Activated CD4-positive, CD25-positive, alpha-beta regulatory T cell treated with anti-CD3 and anti-CD28 coated beads, Interleukin-2, amount 50 U/mL, for 72 hours (primary cell): ENCODE results near the gene DMD.

ENCODE experiments used
- DNase-seq: peaks from one replicate; pipeline ENCODE4 v3.0.0; 2021

DMD gene

GRCh38 chrX:31252133-31252532 lies 1959.2 kb downstream of the DMD start:
- no peak for DNase-seq

DNA sequence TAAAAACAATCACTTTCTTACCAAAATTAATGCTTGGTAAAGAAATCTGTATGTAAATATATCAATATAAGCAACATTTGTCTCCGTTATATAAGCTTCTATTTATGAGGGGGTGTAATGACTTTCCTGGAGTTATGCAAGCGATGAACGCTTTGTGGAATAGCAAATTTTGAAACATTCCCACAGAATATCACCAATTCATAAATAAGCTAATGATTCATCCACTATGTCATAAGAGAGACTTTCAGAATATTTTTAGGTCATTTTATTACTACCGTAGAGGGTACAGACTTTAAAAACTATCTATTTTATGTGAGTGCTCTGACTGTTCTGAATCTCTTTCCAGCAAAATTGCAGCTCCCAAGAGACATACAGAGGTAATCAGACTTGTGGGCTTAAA lies 1960.0 kb downstream of the DMD start:
- DNase-seq: no peak

DNA sequence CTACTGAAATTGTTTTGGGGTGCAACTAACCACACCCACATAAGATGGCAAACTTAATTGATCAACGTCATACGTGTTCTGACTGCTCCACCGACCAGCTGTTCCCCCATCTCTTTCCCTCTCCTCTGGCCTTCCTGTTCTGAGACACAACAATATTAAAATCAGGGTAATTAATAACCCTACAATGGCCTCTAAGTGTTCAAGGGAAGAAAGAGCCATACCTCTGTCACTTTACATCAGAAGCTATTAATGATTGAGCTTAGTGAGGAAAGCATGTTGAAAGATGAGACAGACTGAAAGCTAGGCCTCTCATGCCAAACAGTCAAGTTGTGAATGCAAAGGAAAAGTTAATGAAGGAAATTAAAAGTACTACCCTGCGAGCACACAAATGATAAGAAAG lies 1965.6 kb downstream of the DMD start:
- no peak for DNase-seq

- no peak for DNase-seq
These were observed 1967.5 kb downstream of the DMD start for GRCh38 chrX:31243804-31244203.

DNA sequence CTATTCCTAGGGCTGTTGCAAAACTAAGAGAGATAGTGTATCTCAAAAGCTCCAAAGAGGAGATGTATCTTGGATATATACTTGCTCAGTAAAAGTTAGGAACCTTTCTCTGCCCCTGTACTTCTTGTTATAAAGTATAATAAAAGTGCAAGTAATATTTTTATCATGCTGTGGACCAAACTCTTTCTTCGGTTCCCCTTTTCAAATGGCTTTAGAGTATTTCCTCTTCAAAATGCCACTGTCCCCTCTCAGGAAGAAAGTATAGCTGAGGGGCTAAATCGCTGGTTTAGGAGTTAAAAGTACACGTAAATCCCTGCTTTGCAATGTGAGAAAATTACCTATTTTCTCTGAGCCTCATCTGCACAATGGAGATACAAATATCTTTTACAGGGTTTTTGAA lies 1970.4 kb downstream of the DMD start:
- DNase-seq: no peak

DNA sequence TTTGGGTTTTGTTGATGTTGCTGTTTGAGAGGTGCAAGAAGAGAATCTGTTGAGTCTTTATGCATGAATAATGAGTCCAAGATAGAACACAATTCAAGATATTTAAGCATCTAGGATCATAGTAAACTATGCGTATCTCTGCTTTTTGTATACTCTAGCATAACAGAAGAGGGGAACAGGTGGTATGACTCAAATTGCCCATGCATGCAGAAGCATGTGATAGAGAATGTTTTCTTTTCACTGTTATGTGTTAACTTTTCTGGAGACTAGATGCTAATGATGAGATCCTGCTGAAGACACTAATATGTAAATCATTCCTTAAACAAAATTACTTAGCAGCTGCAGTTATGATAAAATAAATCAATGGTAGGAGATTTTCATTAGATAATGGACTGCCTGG lies 1974.2 kb downstream of the DMD start:
- DNase-seq: no peak

DNA sequence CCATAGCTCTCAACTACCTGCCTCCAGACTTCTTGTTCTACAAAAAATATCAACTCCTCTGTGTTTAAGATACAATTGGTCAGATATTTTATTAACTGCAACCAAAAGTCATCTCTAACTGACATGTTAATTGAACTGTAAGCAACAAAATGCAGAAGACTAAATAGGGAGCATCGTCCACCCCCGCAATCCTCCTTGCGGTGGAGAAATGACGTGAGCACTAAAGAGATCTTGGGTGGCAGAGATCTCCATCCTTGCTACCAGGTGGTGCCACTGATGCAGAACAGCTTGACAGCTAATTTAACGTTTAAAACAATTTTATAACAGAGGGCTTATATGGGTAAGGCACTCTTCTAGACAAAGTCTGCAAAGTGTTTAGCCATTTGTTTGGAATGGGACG lies 1975.1 kb downstream of the DMD start:
- DNase-seq: no peak

- no peak for DNase-seq
These were observed 1977.3 kb downstream of the DMD start for GRCh38 chrX:31233941-31234496.

DNA sequence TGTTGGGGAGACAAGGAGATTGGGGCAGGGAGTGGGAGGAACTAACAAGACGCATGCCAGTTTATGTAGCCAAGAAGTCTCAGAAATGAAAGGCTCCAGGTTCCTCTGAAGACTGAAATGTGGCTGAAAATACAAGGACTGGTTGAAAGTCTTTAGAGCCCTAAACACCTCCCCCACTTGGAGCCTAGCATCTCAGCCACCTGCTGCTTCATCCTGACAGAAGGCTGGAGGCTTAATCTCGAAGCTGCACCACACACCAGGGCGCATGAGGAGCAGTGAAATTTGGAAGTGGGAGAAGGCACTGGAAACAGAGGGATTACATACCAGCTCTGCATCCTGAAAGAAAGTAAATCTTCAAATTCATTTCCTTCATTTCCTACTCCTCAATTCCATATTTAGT lies 1978.8 kb downstream of the DMD start:
- DNase-seq: no peak

GRCh38 chrX:31228909-31229308 lies 1982.4 kb downstream of the DMD start:
- no peak for DNase-seq

- no peak for DNase-seq
These were observed 1982.9 kb downstream of the DMD start for GRCh38 chrX:31228415-31228832.

- DNase-seq: no peak
These were observed 1984.1 kb downstream of the DMD start for GRCh38 chrX:31227250-31227649.

DNA sequence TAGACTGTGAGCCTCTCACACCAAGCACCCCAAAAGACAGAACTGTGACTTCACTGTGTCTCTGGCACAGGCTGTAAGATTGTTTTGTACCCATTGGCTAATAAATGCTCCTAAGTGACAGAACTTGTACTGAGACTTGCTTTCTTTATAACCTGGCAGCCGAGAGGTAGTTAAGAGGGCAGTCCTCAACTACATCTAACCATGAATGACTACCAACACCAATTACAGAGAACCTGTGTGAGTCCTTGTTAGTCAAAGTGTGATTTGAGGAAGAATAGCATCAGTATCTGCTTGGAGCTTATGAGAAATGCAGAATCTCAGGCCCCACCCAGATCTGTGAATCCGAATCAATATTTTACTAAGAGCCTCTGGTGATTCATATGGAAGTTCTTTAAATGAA lies 1985.5 kb downstream of the DMD start:
- DNase-seq: no peak

GRCh38 chrX:31224381-31225012 lies 1986.9 kb downstream of the DMD start:
- DNase-seq: no peak

DNA sequence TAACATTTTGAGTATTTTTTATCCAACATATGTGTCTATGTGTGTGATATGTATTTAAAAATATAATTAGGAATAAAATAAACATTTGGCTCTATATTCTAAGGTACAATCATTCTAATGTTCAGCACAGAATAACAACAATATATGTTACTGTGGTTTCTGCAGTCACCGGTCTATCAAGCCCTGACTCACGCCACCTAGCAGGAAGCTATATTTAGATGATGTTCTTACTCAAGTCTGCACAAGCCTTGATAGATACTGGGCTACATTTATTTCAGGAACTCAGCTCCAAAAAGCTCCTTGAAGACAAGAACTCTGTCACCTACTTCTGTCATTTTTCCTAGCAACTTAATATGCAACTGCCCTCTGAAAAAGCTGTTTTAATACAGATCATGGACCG lies 1987.5 kb downstream of the DMD start:
- no peak for DNase-seq

GRCh38 chrX:31222946-31223345 lies 1988.4 kb downstream of the DMD start:
- DNase-seq: no peak

DNA sequence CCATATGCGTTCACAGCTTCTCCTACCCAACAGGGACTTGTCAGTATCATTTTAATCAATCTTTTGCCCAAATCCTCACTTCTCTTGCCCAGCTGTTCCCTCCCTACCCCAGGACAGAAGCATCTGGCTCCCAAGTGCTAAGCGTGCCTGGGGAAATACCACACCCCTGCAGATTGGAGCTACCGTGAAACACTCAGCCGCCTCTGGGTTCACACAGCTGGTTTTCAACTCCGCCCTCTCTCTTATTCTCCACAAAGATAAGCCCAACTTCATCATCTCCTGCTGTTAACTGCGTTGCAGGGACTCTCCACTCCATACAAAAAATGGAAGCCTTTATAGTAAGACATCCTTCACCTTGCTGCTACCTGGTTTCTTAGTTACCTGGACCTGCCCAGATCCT lies 1992.2 kb downstream of the DMD start:
- no peak for DNase-seq

DNA sequence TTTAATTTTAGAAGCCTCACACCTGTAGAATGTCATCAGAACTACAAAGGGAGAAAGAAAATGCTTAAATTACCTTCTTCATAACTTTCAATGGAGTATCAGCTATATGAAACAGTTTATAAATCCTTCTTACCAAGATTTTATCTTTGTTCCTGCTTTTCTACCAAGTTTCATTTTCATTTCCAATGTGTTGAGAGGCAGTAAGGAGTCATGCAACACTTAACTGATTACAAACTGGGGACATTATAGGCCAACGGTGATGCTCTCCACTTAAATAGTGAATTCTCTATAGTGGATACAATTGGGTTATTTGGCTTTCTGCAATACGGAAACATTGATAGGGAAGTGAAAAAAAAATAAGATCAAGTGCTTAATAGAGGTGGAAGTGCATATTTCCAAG lies 1994.3 kb downstream of the DMD start:
- no peak for DNase-seq

DNA sequence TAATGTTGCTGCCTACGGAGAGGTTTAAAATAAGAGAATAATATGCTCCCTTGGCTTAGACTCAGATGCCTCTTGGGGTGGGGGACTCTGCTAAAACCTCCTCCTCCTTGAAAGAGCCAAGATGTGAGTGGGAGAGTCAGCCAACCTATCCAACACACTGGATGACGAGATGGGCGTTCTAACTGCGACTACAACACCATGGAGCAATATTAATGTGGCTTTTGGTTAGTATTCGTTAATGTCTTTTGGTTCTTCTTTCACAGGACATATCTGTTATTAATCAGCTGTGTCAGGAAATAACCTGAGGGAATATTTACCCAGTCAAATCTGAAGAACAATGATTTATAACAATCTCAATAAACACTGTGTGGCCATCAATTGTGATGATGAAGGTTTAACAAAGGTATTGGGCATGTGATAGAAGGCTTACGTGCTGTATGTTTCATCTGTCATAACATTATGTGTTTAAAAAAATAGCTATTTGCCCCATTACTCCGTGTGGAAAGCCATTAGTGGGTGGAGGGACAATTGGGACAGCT lies 1996.0 kb downstream of the DMD start:
- DNase-seq: no peak

- DNase-seq: no peak
These were observed 1997.4 kb downstream of the DMD start for GRCh38 chrX:31213941-31214340.

DNA sequence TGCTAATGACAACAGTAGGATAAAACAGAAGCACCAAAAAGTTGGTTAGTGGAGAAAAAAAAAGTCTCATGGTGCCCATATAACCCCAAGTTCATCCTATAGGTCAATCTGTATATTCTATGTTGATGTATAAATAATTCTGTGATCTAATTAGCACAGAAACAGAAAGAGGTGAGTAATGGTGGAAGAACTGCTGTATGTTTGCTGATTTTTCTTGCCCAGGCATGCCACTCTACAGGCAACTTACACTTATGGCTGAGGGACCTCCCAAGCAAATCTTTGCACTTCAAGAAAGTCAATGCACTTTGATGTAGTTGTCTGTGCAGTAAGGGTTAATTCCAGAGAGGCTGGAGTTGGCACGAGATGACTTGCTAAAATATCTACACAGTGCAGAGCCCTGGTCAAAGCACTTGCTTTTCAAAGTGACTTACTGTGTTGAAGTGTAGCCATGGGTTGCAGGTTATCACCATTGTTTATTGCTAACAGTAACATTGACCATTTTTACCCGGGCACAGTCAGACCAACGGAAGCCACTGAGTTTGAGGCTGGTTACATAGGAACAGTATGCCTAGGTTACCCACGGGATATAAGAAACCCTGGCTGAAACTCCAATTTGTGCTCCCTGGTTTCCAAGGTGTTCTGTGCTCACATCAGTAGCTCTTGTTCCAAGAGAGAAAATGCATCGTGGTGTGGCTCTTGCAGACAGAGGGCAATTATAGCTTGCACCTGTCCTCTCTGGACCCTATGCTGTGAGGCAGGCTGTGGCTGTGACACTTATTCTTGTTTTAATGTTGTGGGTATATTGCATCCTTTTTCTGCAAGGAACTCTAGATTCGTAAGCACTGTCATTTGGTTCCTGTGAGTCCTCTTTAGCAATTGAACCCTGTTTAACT lies 1998.2 kb downstream of the DMD start:
- DNase-seq: no peak

- DNase-seq: no peak
These were observed 2002.2 kb downstream of the DMD start for GRCh38 chrX:31209005-31209628.

GRCh38 chrX:31201503-31201902 lies 2009.8 kb downstream of the DMD start:
- DNase-seq: no peak

DNA sequence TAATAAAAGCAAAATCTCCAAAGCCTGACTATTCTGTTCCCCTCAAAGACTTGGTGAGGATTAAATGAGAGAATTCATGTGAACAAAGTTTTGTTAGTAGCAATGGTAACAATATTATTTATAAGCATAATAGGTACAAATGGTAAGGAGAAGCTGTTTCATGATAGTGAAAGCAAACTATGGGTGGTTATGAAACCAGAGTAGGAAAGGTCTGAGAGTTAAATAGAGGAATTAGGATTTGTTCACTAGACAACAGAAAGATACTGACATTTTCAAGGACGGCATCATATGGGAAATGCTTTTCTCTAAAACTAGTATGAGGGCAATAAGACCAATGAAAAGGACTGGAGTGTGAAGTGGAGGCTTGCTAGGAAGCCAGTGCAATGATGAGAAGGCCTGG lies 2010.9 kb downstream of the DMD start:
- no peak for DNase-seq
